C4-2B (cell line): Measurements from ENCODE around the gene WWOX.

ENCODE experiments used
- H3K27ac ChIP-seq: fragments of 450-650 bp; 2 replicates; pipeline ENCODE4 v1.5.1; 2017
- CTCF ChIP-seq: fragments of 450-650 bp; conservative IDR thresholded peaks from 2 replicates; pipeline ENCODE4 v1.5.1; 2017; ENCODE audit warnings: mild to moderate bottlenecking
- ZFX ChIP-seq: fragments of 450-650 bp; IDR thresholded peaks from 2 replicates; pipeline ENCODE4 v1.6.1; 2017

The WWOX gene

GRCh38 chr16:78194948-78195347 is 95.5 kb downstream of the WWOX start:
- H3K27ac ChIP-seq = no peak overlapping the region
- TF ChIP-seq ZFX (no peak), CTCF (no peak)

GRCh38 chr16:78195797-78196196 is 96.3 kb downstream of the WWOX start:
- no peak overlapping the region for H3K27ac ChIP-seq
- TF ChIP-seq ZFX = no peak

- no peak for TF ChIP-seq CTCF
- TF ChIP-seq ZFX = no peak
Measured at GRCh38 chr16:78196502-78196901, 97.0 kb downstream of the WWOX start.

GRCh38 chr16:78198288-78198687 is 98.8 kb downstream of the WWOX start:
- H3K27ac ChIP-seq = no peak overlapping the region
- no peak for TF ChIP-seq ZFX
- TF ChIP-seq CTCF = no peak

More at GRCh38 chr16:78196502-78196901, 97.0 kb downstream of the WWOX start:
- no peak overlapping the region for H3K27ac ChIP-seq

- TF ChIP-seq CTCF (no peak), ZFX (no peak)
Measured at GRCh38 chr16:78199325-78200022, 100.0 kb downstream of the WWOX start.

GRCh38 chr16:78200023-78200389 is 100.6 kb downstream of the WWOX start:
- no peak overlapping the region for H3K27ac ChIP-seq
- TF ChIP-seq ZFX = no peak
- TF ChIP-seq CTCF = no peak

More at GRCh38 chr16:78199325-78200022, 100.0 kb downstream of the WWOX start:
- no peak overlapping the region for H3K27ac ChIP-seq

- no peak overlapping the region for H3K27ac ChIP-seq
- TF ChIP-seq CTCF (no peak), ZFX (no peak)
Measured at GRCh38 chr16:78200623-78201096, 101.2 kb downstream of the WWOX start.

- TF ChIP-seq CTCF = no peak
- TF ChIP-seq ZFX = no peak
- H3K27ac ChIP-seq = no peak overlapping the region
Measured at GRCh38 chr16:78205506-78205905, 106.1 kb downstream of the WWOX start.
